HT1080 (cell line): ENCODE results near the gene PABPC3. TPM values are rescaled to one million over a fixed set of nuclear protein-coding genes. Genes with fewer than 3 reads are reported as not detected.
A peak's percentile ranks its signal among the peaks of the same experiment; 100 is the strongest.

Experiments
- DNase-seq: peaks from one replicate; pipeline ENCODE4 v3.0.0-alpha.2; 2015; ENCODE audit warnings: low read depth
- polyA plus RNA-seq, 2 experiments: library from polyadenylated mRNA; depleted of rRNA; stranded (reverse); fragments of >200 nt; gene quantifications; 2 replicates each; pipeline ENCODE4 v1.2.3, GENCODE V29; 2015
- total RNA-seq: library from RNA; depleted of rRNA; stranded (reverse); fragments of >200 nt; shearing (Covaris generic); gene quantifications from 2 replicates; pipeline ENCODE4 v1.2.3, GENCODE V29; 2014; rRNA removed

Gene PABPC3
- 0.20 and 0.27 TPM in 2 replicates for total RNA-seq
- polyA plus RNA-seq (2015; cell fraction: cytosol; rRNA removed), result 0.33 and 0.44 TPM in 2 replicates
- polyA plus RNA-seq (2015; cell fraction: nucleus; rRNA removed), result 0.26 and 0.28 TPM in 2 replicates

GRCh38 chr13:25095851-25096453 is at the start of gene PABPC3:
TSS of gene PABPC3 (plus strand) at chr13:25096136. CDS start at chr13:25096199, 63 bp downstream.
- DNase-seq, result no peak

- no peak for DNase-seq
These were observed 49.5 kb upstream of the PABPC3 start for GRCh38 chr13:25046274-25046984.

- peak; percentile 36 for DNase-seq
These were observed 48.9 kb upstream of the PABPC3 start for GRCh38 chr13:25046985-25047511.

GRCh38 chr13:25051065-25051464 is 44.9 kb upstream of the PABPC3 start:
- no peak for DNase-seq

GRCh38 chr13:25059166-25059565 is 36.8 kb upstream of the PABPC3 start:
- DNase-seq, result no peak

- no peak for DNase-seq
These were observed 36.0 kb upstream of the PABPC3 start for GRCh38 chr13:25059958-25060357.

- no peak for DNase-seq
These were observed 33.5 kb upstream of the PABPC3 start for GRCh38 chr13:25062479-25062878.

GRCh38 chr13:25064396-25064795 is 31.5 kb upstream of the PABPC3 start:
- no peak for DNase-seq

- DNase-seq, result no peak
These were observed 29.8 kb upstream of the PABPC3 start for GRCh38 chr13:25065974-25066770.

- DNase-seq, result no peak
These were observed 28.9 kb upstream of the PABPC3 start for GRCh38 chr13:25067064-25067463.

GRCh38 chr13:25068810-25069209 is 27.1 kb upstream of the PABPC3 start:
- no peak for DNase-seq

GRCh38 chr13:25069236-25069635 is 26.7 kb upstream of the PABPC3 start:
- DNase-seq, result no peak

GRCh38 chr13:25069911-25070310 is 26.0 kb upstream of the PABPC3 start:
- DNase-seq, result no peak

- DNase-seq, result no peak
These were observed 15.2 kb upstream of the PABPC3 start for GRCh38 chr13:25080773-25081172.

- no peak for DNase-seq
These were observed 11.8 kb upstream of the PABPC3 start for GRCh38 chr13:25084096-25084495.

- DNase-seq, result peak; percentile 11
These were observed 10.7 kb upstream of the PABPC3 start for GRCh38 chr13:25085125-25085742.

- no peak for DNase-seq
These were observed 7.2 kb upstream of the PABPC3 start for GRCh38 chr13:25088562-25089221.

GRCh38 chr13:25097426-25097825 is 1.5 kb downstream of the PABPC3 start:
- no peak for DNase-seq

- DNase-seq, result no peak
These were observed 7.8 kb downstream of the PABPC3 start for GRCh38 chr13:25103711-25104110.

- no peak for DNase-seq
These were observed 13.4 kb downstream of the PABPC3 start for GRCh38 chr13:25109341-25109740.
